HG03520 (cell line): ENCODE measurements around the gene VPREB3.

Experiments used
- ATAC-seq: cut with Tn5 transposase; IDR thresholded peaks from one replicate; pipeline ENCODE4 v1.9.1; 2021; ENCODE audit warnings: mild to moderate bottlenecking, moderate library complexity; ENCODE audit not compliant: unreplicated experiment

VPREB3 gene

DNA sequence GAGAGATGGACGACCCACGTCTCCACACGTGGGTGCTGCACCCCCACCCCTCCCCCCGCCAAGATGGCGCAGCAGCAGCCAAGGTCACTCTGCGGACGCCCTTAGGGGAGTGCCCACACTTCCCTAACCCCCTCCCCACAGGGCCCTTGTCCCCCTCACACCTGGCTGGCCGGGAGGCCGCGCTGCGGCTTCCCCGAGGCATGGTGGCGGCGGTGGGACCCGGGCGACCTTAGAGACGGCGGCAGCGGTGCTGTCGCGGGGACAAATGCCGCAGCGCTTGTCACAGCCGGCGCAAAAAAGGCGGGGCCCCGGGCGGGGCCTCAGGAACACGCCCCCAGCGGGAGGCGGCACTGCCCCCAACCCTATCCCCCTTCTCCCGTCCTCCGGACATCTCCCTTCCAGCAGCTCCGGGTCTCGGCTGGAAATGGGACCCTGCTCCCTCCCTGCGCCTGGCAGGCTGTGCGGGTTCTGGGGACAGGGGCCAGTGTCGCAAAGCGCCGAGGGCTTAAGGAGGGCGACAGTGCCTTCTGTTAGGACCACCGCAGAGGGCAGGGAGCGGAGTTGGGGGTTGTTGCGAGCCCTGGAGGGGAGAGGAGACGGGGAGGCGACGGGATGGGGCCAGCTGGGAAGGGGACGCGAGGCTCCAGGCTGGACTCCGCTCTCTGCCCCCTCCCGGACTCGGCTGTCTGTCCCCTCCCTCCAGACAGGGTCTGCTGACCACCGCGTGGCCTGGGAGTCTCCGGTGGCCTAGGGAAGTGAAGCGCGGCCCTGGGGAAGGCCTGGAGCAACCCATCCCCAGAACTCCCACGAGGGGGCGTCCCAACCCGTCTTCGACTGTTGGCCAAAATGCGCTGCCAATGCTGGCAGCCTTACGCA, 13.7 kb upstream of the VPREB3 start, which contains the start of gene CHCHD10:
Gene CHCHD10, minus strand, starts transcription at position 300 of the 876 bp plus-strand sequence. Its CDS starts 98 bp downstream, at position 202.
- no peak for ATAC-seq

DNA sequence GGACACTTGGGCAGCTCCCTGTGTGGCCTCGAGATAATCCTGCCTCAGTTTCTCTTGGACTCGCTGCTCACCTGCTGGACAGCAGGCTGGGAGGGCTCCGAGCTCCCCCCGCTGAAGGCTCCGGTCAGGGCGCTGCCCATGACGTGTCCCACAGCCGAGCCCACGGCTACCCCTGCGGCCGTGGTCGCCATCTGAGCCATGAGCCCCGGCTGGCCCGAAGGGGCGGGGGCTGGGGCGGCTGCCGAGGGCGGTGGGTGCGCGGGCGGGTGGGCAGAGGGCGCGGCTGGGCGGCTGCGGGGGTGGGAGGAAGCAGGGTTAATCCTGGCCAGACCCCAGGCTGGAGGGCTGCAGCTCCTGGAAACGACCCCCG, 13.1 kb upstream of the VPREB3 start:
- no peak for ATAC-seq

DNA sequence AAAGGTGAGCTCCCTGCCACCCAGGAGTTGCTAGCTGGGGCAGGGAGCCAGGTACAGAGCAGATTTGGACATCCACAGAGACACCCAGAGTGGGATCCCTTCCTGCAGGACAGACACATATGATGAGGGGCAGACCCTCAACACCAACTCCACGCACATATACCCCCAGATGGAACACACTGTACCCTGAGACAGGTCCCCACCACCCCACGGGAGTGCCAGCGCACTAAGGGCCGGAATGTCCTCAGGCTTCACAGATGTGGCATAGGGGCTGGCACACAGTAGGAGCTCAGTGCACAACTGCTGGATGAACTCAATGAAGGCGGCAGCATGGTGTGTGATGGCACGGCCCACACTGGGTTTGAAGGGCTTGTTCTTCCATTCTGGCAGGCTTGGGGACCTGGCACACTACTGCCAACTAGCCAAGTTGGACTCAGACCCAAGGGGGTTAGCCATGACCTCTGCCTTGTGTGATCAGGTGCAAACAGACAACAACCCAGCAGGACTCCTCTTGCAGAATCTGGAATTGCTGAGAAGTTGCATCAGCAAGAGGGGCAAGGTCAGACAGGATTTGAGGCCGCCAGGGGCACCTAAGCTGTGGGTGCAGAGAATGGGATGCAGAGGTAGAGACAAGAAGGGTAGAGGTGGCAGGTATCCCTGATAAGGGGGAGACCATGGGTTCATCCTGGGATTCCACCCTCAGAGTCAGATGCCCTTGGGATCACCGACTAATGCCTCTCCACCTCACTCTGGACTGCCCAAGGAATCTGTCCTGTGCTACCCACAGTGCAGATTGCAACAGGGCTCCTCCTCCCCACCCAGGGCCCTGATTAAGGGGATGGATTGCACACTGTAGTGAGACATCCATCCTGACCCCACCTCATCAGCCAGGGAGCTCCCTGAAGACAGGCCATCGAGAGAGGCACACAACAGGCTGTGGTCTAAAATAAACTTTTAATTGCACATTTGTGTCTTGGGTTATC, 11.0 kb upstream of the VPREB3 start:
- no peak for ATAC-seq

DNA sequence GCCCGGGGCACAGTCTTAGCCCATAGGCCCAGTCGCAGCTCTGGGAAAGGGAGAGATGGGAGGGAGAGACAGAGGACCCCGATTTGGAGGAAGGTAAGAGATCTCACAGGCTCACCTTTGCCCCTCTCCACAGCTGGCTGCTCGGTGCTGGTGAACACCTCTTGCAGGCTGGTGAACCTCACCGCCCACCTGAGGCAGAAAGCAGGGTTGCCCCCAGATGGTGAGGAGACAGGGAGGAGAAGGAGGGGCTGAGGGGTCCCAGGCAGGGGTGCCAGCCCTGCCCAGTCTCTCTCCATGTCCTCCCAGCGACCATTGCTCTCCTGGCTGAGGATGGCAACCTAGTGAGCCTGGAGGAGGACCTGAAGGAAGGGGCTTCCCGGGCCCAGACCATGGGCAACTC, 9.7 kb upstream of the VPREB3 start:
- ATAC-seq, result no peak

- ATAC-seq, result no peak
Observed at GRCh38 chr22:23763579-23763945, 9.3 kb upstream of the VPREB3 start.

GRCh38 chr22:23762842-23763578, 8.8 kb upstream of the VPREB3 start, which contains the start of gene C22orf15:
Gene C22orf15 (plus strand): TSS chr22:23762990. CDS start chr22:23763307, 317 bp downstream.
- no peak for ATAC-seq

- no peak for ATAC-seq
Observed at GRCh38 chr22:23760056-23760455, 5.8 kb upstream of the VPREB3 start.

DNA sequence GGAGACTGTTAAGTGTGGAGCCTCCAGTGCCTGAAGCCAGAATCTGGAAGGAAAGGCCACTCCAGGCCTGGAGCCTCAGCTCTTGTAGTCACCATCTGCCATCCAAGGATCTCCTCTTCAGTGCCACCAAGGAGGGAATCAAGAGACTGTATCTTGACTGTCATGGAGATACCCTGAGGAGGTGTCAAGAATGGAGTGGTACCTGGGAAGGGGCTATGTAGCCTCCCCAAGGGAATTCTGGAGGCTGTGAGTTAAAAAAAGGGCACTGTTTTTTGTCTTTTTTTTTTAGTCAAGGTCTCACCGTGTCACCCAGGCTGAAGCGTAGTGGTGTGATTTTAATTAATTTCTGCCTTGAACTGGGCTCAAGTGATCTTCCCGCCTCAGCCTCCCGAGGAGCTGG, 5.3 kb upstream of the VPREB3 start:
- no peak for ATAC-seq

- no peak for ATAC-seq
Observed at GRCh38 chr22:23756891-23757290, 2.7 kb upstream of the VPREB3 start.

GRCh38 chr22:23755711-23756110, 1.5 kb upstream of the VPREB3 start:
- ATAC-seq, result no peak

- no peak for ATAC-seq
Observed at GRCh38 chr22:23754980-23755636, 883 bp upstream of the VPREB3 start.

DNA sequence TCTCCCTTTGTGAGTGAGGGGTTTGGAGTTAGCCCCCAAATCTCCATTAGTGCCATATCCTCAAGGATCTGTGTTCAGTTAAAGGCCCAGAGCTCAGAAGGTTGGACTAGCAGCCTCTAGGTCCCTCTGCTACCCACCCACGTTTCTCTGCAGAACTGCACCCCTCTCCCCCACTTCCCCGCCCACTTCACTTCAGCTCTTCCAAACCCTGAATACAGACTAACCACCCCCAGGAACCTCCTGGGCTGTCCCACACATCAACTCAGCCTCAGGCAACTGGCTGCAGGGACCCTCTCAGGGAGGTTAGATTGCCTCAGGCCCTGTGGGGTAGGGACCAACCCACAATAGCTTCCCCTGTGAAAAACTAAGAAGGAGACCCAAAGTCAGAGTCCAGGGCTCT, 840 bp downstream of the VPREB3 start:
- ATAC-seq, result no peak

- no peak for ATAC-seq
Observed at GRCh38 chr22:23752750-23753149, 1.5 kb downstream of the VPREB3 start.

DNA sequence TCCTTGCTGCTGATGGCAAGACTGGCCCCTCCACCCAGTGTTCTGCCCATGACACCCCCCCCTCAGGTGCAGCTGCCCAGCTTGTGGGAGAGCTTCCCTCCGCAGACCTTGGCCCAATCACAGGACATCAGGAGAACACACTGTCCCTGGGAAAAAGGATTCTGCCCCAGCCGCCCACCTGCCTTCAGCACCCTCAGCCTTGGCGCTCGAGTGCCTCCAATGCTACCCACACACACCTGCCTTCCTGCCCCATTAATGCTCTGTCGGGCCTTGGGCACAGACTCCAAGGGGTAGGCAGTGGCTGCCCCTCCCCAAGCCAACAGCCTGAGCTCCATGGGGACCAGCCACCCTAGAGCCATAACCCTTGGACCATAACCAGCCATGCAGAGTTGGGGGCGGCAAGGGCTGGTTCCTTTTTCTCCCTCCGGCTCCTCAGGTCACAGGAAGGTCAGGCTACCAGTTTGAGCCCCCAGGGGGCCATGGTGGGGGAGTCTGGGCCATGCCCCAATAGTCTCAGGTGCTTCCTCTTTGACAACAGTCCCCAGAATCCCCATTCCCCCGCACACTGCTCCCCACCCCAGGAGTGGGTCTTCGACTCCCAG, 2.0 kb downstream of the VPREB3 start:
- no peak for ATAC-seq

- ATAC-seq, result no peak
Observed at GRCh38 chr22:23751441-23751996, 2.7 kb downstream of the VPREB3 start.

DNA sequence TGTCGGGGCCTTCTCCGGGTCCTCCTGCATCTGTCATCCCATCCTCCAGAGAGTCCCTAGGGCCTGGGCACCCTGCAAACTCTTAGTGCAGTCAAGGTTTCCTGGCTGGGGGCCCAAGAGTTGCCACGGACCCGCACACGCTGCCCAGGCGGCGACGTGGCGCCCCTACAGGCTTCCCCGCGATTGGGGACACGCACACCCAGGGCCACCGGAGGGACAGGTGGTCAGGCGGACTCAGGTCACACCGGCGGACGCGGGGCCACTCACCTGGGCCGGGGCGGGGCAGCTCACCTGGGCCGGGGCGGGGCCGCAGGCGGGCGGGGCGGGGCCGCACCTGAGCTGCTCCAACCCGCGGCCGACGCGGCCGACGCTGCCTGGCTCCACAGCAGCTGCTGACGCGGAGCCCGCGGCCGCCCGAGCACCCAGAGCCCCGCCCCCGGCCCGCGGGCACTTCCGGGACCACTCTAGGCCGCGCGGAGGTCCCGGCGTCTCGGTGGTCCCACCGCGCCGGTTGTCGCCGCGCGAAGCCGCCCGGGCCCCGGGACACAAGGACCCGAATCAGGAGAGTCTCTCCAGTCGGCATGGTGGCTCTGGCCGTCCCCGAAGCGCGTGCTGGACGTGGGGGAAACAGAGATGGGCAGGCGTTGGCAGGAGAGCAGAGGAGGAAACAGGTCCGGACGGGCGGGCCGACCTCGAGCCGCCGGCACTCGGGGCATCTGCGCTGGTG, 3.3 kb downstream of the VPREB3 start, which contains the start of gene ZNF70:
Gene ZNF70, minus strand, starts transcription at position 399 of the 727 bp plus-strand sequence. CDS start 5,972 bp downstream, outside the sequence.
- ATAC-seq, result peak; percentile 46

DNA sequence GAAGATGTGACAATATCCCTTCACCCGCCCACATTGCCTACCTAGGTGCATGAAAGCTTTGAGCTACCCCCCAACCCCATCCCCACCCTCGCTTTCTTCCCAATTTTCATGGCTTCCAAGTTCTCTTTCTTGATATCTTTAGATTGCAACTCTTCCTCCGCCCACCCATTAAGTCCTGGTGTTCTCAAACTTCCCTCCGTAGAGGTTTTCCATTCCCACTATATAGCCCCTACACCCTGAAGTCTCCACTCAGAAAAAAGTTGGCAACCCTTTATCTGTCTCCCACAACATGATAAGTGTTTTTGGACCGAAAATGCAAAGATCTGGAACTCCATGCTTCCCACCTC, 3.9 kb downstream of the VPREB3 start:
- ATAC-seq, result no peak

DNA sequence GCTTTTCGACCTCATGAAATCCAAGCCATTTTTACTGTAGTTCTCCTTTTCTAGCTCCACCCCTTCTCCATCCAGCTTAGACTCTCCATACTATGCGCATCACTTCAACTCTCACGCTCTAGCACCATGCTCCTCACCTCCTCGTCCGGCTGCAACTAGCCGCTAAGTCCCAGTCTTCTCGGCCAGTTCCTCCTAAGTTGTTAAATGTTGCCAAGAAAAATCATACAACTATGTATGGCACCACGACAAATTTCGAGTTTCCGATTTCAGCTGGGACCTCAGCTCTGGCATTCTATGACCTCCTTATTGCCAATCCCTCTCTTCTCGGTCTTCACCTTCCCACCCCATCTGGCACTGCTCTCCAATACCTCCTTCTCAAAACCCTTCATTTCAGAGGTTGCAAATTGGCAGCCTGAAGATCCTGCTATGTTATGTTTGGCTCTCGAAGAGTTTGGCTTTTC, 4.4 kb downstream of the VPREB3 start:
- no peak for ATAC-seq

DNA sequence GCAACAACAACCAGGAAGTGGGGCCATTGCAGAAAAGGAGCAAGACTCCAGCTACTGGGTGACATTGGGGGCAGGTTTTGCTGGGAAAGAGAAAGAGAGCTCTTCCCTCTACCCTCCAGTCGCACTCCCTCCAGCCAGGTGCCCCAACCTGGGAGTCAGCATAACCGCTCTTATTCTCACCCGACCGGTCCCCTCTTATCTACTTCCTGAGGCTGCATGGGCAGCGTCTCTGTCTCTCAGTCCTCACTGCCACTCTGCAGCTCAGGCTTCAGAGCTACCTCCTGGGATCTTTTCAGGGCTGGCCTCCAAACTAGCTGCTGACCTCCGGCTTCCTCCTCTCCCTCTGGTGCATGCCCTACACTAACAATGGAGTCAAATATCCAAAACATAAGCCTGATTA, 8.4 kb downstream of the VPREB3 start:
- ATAC-seq, result no peak
